Hepatocyte (in vitro differentiated cells): ENCODE data around the gene MEX3A.

ENCODE experiments used
- CTCF ChIP-seq: fragments of 200-600 bp; sonication (generic); IDR thresholded peaks from 2 replicates; pipeline ENCODE4 v1.5.1; 2016; ENCODE audit warnings: antibody characterized with exemption, mild to moderate bottlenecking; ENCODE audit not compliant: poor library complexity
- EZH2 ChIP-seq: fragments of 200-600 bp; sonication (generic); IDR thresholded peaks from 2 replicates; pipeline ENCODE4 v1.6.1; 2016; ENCODE audit warnings: antibody characterized with exemption, mild to moderate bottlenecking, borderline replicate concordance

DNA sequence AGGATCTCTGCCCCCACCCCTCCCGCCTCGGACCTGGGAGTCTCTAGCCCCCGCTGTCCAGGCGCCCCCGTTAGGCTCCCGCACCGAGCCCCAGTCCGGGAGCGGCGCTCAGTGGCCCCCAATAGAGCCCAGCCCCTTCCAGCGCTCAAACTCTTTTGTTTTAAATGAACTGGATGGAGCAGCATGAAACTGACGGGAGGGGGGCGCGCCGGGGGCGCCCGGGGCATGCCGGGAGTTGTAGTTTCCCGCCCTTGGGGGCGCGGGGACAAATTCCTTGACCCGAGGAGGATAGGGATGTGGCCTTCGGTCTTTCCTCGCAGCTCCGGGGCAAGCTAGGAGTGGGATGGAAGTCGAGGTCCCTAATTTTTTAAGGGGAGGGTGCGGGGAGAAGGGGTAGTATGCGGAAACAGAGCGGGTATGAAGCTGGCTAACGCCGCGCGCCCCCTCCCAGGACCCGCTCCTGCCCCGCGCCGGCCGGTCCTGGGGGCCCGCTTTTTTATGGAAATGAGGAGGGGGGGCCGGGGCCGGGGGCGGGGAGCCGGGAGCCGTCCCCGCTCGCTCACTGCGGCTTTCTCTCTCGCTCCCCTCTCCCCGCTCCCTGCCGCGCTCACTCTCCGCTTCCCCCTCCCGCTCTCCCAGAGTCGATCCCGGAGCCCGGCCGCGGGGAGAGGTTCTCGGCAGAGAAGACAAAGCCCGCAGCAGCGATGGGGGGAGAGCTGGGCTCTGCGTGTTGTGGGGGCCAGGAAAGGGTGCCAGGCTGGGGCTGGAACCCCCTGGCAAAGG lies at the start of gene MEX3A:
- TF ChIP-seq EZH2 = no peak
- no peak for TF ChIP-seq CTCF
